Tibial nerve (tissue), 4 donors: ENCODE data around the gene AQP1. TPM values are rescaled to one million over a fixed set of nuclear protein-coding genes. Genes with fewer than 3 reads are reported as not detected.
A peak's percentile ranks its signal among the peaks of the same experiment; 100 is the strongest.

Experiments
- DNase-seq, 2 donors: peaks; one replicate each; pipeline ENCODE4 v3.0.0-alpha.2; 2019; ENCODE audit warnings: low spot score in 2 of 2
- H3K27ac ChIP-seq, 4 donors: fragments of 200-600 bp; sonication (generic) in 3 of 4; one replicate each; pipeline ENCODE4 v1.5.1; 2017 to 2019; ENCODE audit warnings: mild to moderate bottlenecking in 1 of 4
- H3K27me3 ChIP-seq, 2 donors: fragments of 200-600 bp; sonication (generic) in 1 of 2; one replicate each; pipeline versions ENCODE4 v1.5.1 to v1.6.0; 2017 to 2019
- H3K36me3 ChIP-seq, 3 donors: fragments of 200-600 bp; sonication (generic); one replicate each; pipeline ENCODE4 v1.5.1; 2018 to 2019
- H3K4me1 ChIP-seq, 4 donors: fragments of 200-600 bp; sonication (generic) in 3 of 4; one replicate each; pipeline ENCODE4 v1.5.1; 2017 to 2019
- H3K4me3 ChIP-seq, 4 donors: fragments of 200-600 bp; sonication (generic) in 3 of 4; one replicate each; pipeline ENCODE4 v1.5.1; 2017 to 2019; ENCODE audit warnings: mild to moderate bottlenecking in 1 of 4, moderate library complexity in 1 of 4
- H3K9me3 ChIP-seq, 4 donors: fragments of 200-600 bp; sonication (generic) in 3 of 4; one replicate each; pipeline ENCODE4 v1.5.1; 2017 to 2019
- CTCF ChIP-seq, 5 experiments: fragments of 200-600 bp in 3 of 5; fragments of 450-650 bp in 2 of 5; sonication (generic) in 3 of 5; IDR thresholded peaks; one replicate each; pipeline ENCODE4 v1.5.1; 2016 to 2019; ENCODE audit warnings: antibody characterized with exemption in 5 of 5, mild to moderate bottlenecking in 3 of 5, moderate library complexity in 2 of 5
- EP300 ChIP-seq, 2 donors: sonication (generic); formaldehyde crosslinking; IDR thresholded peaks; one replicate each; pipeline ENCODE4 v1.6.1; 2017; ENCODE audit warnings: antibody characterized with exemption in 2 of 2, mild to moderate bottlenecking in 1 of 2
- POLR2A ChIP-seq, 2 donors: fragments of 450-650 bp; IDR thresholded peaks; one replicate each; pipeline ENCODE4 v1.6.1; 2017; ENCODE audit warnings: antibody characterized with exemption in 2 of 2, mild to moderate bottlenecking in 2 of 2, moderate library complexity in 2 of 2
- WGBS, 2 donors: methylation state at CpG; one replicate each; pipeline ENCODE4 v1.1.5; 2018; 5-methylcytosine and 5-hydroxymethylcytosine counted together
- total RNA-seq, 4 donors: library from RNA; depleted of rRNA; stranded (reverse); fragments of >200 nt; gene quantifications; one replicate each; pipeline ENCODE4 v1.1.0, GENCODE V29; 2016

AQP1 gene
- total RNA-seq, 4 donors from 2014 or later = 352 to 818 (median 624) TPM

DNA sequence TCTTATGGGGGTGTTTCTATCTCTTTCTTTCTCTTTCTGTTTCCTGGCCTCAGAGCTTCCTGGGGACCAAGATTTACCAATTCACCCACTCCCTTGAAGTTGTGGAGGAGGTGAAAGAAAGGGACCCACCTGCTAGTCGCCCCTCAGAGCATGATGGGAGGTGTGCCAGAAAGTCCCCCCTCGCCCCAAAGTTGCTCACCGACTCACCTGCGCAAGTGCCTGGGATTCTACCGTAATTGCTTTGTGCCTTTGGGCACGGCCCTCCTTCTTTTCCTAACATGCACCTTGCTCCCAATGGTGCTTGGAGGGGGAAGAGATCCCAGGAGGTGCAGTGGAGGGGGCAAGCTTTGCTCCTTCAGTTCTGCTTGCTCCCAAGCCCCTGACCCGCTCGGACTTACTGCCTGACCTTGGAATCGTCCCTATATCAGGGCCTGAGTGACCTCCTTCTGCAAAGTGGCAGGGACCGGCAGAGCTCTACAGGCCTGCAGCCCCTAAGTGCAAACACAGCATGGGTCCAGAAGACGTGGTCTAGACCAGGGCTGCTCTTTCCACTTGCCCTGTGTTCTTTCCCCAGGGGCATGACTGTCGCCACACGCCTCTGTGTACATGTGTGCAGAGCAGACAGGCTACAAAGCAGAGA lies 12.2 kb downstream of the AQP1 start:
- peaks cover 0 to 27% (median 0%) of the 10 kb centered on the region in 4 donors for H3K4me1 ChIP-seq
- peaks cover 0 to 49% (median 0%) of the 10 kb centered on the region in 3 donors for H3K36me3 ChIP-seq
- no peak overlapping the region for H3K4me3 ChIP-seq
- no peak overlapping the region for H3K27ac ChIP-seq
- H3K9me3 ChIP-seq = peaks cover 0 to 12% (median 0%) of the 10 kb centered on the region in 4 donors
- WGBS, 2 donors = 86 to 92% methylated on average over 13 of the region's 13 CpGs
- peak; percentile 2 to 5 for DNase-seq
- no peak for TF ChIP-seq CTCF (IDR thresholded peaks at IDR 0.05)
- TF ChIP-seq EP300 (IDR thresholded peaks at IDR 0.05) = no peak
- TF ChIP-seq POLR2A (IDR thresholded peaks at IDR 0.05) = no peak
- no peaks in the 10 kb centered on the region for H3K27me3 ChIP-seq

DNA sequence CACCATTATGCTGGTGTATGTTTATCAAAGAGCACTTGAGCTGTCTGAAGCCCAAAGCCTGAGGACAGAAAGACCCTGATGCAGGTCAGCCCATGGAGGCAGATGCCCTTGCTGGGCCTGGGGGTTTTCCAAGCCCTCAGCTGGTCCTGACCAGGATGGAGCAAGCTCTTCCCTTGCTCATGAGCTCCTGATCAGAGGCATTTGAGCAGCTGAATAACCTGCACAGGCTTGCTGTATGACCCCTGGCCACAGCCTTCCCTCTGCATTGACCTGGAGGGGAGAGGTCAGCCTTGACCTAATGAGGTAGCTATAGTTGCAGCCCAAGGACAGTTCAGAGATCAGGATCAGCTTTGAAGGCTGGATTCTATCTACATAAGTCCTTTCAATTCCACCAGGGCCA lies 13.0 kb downstream of the AQP1 start:
- Histone ChIP-seq H3K36me3 (peaks cover 0 to 49% (median 0%) of the 10 kb centered on the region in 3 donors), H3K4me1 (peaks cover 0 to 21% (median 0%) of the 10 kb centered on the region in 4 donors), H3K27me3 (no peaks in the 10 kb centered on the region), H3K4me3 (no peak overlapping the region), H3K27ac (no peak overlapping the region), H3K9me3 (peaks cover 0 to 12% (median 0%) of the 10 kb centered on the region in 4 donors)
- no peak for DNase-seq
- TF ChIP-seq POLR2A (IDR thresholded peaks at IDR 0.05) (no peak), EP300 (IDR thresholded peaks at IDR 0.05) (no peak), CTCF (IDR thresholded peaks at IDR 0.05) (no peak)

GRCh38 chr7:30925117-30925516 lies 13.5 kb downstream of the AQP1 start:
- Histone ChIP-seq H3K4me1 (peaks cover 0 to 17% (median 0%) of the 10 kb centered on the region in 4 donors), H3K9me3 (peaks cover 0 to 12% (median 0%) of the 10 kb centered on the region in 4 donors), H3K4me3 (no peak overlapping the region), H3K27ac (no peak overlapping the region), H3K27me3 (no peaks in the 10 kb centered on the region), H3K36me3 (peaks cover 0 to 49% (median 0%) of the 10 kb centered on the region in 3 donors)
- DNase-seq = no peak
- 55 to 83% methylated on average over 2 of the region's 2 CpGs for WGBS, 2 donors
- TF ChIP-seq CTCF (IDR thresholded peaks at IDR 0.05) = no peak
- no peak for TF ChIP-seq EP300 (IDR thresholded peaks at IDR 0.05)
- no peak for TF ChIP-seq POLR2A (IDR thresholded peaks at IDR 0.05)

DNA sequence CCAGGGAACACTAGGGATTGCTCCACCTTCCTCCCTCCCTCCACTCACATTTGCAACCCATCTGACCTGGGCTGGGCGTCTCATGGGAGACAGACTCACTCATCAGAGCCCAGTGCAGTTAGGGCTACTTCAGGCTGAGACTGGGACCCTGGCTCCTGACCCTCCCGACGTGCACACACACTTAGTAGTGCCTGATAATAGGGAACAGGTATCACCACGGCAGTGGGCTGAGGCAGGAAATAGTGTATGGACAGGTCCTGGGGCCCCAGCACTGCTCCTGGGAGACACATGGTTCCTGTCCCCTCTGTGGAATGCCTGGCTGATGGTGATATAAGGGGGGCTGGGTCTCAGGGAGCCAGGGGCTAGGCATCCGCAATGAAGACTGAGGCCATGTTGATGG lies 14.3 kb downstream of the AQP1 start:
- Histone ChIP-seq H3K36me3 (peaks cover 0 to 49% (median 0%) of the 10 kb centered on the region in 3 donors), H3K4me3 (no peak overlapping the region), H3K27me3 (no peaks in the 10 kb centered on the region), H3K4me1 (peaks cover 0 to 16% (median 0%) of the 10 kb centered on the region in 4 donors), H3K27ac (no peak overlapping the region), H3K9me3 (peaks cover 0 to 12% (median 0%) of the 10 kb centered on the region in 4 donors)
- peak in 1 of 2 donors; percentile 10 for DNase-seq
- TF ChIP-seq POLR2A (IDR thresholded peaks at IDR 0.05) (no peak), CTCF (IDR thresholded peaks at IDR 0.05) (no peak), EP300 (IDR thresholded peaks at IDR 0.05) (no peak)
- WGBS, 2 donors = 74 to 80% methylated on average over 5 of the region's 5 CpGs

- peak; percentile 3 to 12 for DNase-seq
- WGBS, 2 donors = 95 to 97% methylated on average over 5 of the region's 5 CpGs
Observed at GRCh38 chr7:30926313-30926712, 14.7 kb downstream of the AQP1 start.

More at GRCh38 chr7:30926313-30926712, 14.7 kb downstream of the AQP1 start:
- TF ChIP-seq CTCF (IDR thresholded peaks at IDR 0.05) = no peak
- TF ChIP-seq EP300 (IDR thresholded peaks at IDR 0.05) = no peak
- no peak for TF ChIP-seq POLR2A (IDR thresholded peaks at IDR 0.05)
- H3K27ac ChIP-seq = no peak overlapping the region
- peaks cover 0 to 49% (median 0%) of the 10 kb centered on the region in 3 donors for H3K36me3 ChIP-seq
- H3K9me3 ChIP-seq = peaks cover 0 to 12% (median 0%) of the 10 kb centered on the region in 4 donors
- no peaks in the 10 kb centered on the region for H3K27me3 ChIP-seq
- H3K4me1 ChIP-seq = peaks cover 0 to 12% (median 0%) of the 10 kb centered on the region in 4 donors
- H3K4me3 ChIP-seq = no peak overlapping the region
